AG09309 (cell line): ENCODE measurements around the gene CEP85.

ENCODE experiments used
- DNase-seq: peaks from one replicate; pipeline ENCODE4 v3.0.0-alpha.2; 2010; ENCODE audit warnings: low read depth
- H3K4me3 ChIP-seq: 2 replicates; pipeline ENCODE4 v1.5.1; 2011; ENCODE audit warnings: mild to moderate bottlenecking, low read depth, low read length, moderate library complexity; ENCODE audit not compliant: control insufficient read depth
- CTCF ChIP-seq: IDR thresholded peaks from 2 replicates; pipeline ENCODE4 v1.5.1; 2011; ENCODE audit warnings: mild to moderate bottlenecking, low read depth, low read length, inconsistent platforms; ENCODE audit not compliant: insufficient read depth, control insufficient read depth; ENCODE audit errors: missing control alignments

Gene CEP85

DNA sequence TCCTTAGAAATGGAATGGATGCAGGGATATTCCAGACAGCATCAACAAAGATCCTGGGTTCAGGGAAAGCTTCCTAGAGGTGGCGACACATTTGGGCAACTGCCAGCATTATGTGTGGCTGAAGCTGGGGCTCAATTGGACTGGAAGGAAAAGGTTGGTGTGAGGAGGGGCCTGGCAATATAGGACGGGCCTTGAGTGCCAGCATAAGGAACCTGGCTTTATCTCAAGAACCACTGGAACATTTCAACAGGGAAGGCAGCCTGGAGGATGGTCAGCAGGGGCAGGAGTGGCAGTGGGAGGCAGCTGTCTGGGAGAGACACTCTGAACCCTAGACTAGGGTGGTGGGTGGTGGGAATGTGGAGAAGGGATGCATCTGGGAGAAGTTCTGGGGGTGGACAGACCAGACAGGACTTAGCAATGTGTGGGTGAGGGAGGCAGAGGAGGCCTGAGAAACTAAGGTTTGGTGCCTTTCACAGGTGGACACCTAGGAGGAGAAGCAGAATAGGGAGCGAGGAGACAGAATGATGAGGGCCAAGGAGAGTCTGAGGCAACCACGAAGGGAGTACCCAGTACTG, 49.4 kb downstream of the CEP85 start:
- TF ChIP-seq CTCF: no peak
- DNase-seq: no peak
- H3K4me3 ChIP-seq: no peak overlapping the region

GRCh38 chr1:26283871-26284596, 50.0 kb downstream of the CEP85 start:
- H3K4me3 ChIP-seq: no peak overlapping the region
- DNase-seq: no peak
- TF ChIP-seq CTCF: no peak

DNA sequence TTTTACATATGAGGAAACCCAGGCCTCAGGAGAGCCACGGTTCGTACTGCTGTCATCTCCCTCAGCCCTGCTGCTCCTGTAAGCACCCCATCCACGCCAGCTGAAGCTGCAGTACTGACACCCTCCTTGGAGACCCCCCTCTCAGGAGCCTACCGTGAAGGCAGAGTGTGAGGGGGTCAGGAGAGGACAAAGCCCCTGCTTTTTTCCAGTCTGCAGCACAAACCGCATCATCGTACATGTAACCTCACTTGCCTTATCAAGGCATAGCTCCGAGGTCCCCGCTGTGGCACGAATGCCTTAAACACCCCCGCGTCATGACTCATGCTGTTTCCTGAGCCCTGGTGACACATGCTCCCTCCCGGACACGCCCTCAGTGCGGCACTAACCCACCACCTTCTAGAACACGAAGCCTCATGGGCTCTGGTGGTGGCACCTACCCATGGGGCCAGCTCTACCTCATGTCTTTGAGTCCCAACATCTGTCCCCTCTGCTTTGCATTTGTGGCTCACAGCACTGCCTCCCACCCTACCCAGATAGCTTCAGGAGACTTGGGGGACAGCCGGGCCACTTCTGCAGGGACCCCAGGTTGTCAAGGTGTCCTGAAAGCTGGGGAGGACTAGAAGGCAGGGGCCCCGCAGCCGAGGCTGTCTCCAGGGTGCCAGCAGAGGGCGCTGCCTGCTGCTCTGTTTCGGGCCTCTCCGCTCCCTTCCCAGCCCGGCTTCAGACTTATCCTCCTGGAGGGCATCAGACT, 50.8 kb downstream of the CEP85 start:
- no peak overlapping the region for H3K4me3 ChIP-seq
- no peak for DNase-seq
- peak; percentile 65 for TF ChIP-seq CTCF

GRCh38 chr1:26285366-26286063, 51.5 kb downstream of the CEP85 start:
- TF ChIP-seq CTCF: peak; percentile 46
- no peak for DNase-seq
- H3K4me3 ChIP-seq: no peak overlapping the region

DNA sequence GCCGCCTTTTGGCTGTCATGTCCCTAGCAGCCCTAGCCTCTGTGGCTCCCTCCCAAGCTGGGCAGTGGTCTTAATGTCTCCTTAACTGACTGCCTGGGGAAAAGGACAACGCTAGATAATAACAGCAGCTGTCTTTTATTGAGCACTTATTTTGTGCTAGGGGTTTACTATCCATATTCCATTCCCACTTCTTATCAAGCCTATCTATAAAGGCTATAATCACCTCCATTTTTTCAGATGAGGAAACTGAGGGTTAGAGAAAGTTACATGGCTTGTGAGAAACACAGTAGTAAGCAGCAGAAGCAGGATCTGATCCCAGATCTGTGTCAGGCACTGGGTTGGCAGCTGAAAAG, 52.0 kb downstream of the CEP85 start:
- no peak for TF ChIP-seq CTCF
- no peak overlapping the region for H3K4me3 ChIP-seq
- DNase-seq: no peak

- H3K4me3 ChIP-seq: no peak overlapping the region
- no peak for TF ChIP-seq CTCF
- DNase-seq: no peak
Measured at GRCh38 chr1:26287033-26287711, 53.2 kb downstream of the CEP85 start.
